OCI-LY3 (cell line): ENCODE measurements around the gene TMPRSS2.

Source experiments
- CTCF ChIP-seq: fragments of 200-600, 300-600 bp; sonication (generic); IDR thresholded peaks from 2 replicates; pipeline ENCODE4 v1.5.1; 2014; ENCODE audit warnings: antibody characterized with exemption, low read length, low read depth
- EZH2phosphoT487 ChIP-seq: fragments of 200-600 bp; shearing (Covaris generic); IDR thresholded peaks from 2 replicates; pipeline ENCODE4 v1.6.1; 2018; ENCODE audit warnings: antibody characterized with exemption, mixed run types, low read depth

- TF ChIP-seq CTCF (no peak), EZH2phosphoT487 (no peak)
These were observed 81.1 kb downstream of the TMPRSS2 start for GRCh38 chr21:41426676-41427404.
